Anterior cingulate cortex (tissue), 58 donors: Measurements from ENCODE around the gene ABCB10.
A peak's percentile ranks its signal among the peaks of the same experiment; 100 is the strongest.
"Not testable (repeated sequence)": the region's sequence is repeated elsewhere in the genome, so short reads cannot be mapped to it uniquely, and the experiment has no call there.

Source experiments
- DNase-seq, 58 donors: peaks; one replicate each; lab custom pipeline; 2025; lab: John Stamatoyannopoulos, UW

The ABCB10 gene

DNA sequence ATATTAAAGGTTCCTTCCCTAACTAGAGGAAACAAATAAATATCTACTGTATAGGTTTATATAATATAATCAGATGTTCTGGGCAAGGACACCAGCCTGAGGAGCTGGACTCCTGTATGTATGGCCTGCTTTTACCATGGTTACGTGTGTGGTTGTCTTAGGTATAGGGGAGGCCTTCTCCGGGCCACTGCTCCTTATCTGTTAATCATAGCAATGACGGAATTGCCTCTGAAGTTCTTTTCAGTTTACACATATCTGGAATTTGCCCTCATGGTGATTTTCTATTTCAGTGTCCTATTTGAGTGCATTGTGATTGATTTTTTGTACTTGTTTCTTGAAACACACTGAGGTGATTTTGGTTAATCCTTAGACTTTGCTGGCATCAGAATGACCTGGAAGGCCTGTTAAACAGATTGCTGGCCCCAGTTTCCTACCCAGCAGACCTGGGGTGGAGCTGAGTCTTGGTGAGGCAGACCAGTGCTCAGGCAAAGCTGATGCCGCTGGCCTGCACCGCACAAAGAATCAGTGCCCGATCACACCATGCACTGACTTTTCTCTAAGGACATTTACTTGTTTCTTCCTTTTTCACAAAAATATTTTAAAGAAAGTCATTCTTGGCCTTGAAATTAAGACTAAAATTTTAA, 18.5 kb downstream of the ABCB10 start:
- no peak for DNase-seq

DNA sequence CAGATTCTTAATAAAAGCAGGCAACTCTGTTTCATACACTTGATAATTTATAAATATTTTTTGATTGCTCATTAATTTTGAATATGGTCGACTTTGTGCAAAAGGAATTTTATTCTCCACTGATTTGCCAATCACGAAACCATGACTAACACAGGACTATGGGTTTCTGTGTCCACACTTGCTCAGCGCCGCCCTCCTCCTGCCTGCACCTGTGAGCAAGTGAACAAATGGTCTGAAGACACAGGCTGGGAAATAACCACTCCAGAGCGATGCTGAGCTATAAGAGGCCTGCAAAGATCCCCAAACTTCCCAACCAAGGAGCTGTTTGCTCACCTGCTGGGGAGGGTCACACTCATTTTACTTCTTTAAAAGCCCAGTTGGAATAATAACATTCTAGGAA, 19.6 kb downstream of the ABCB10 start:
- DNase-seq = no peak

DNA sequence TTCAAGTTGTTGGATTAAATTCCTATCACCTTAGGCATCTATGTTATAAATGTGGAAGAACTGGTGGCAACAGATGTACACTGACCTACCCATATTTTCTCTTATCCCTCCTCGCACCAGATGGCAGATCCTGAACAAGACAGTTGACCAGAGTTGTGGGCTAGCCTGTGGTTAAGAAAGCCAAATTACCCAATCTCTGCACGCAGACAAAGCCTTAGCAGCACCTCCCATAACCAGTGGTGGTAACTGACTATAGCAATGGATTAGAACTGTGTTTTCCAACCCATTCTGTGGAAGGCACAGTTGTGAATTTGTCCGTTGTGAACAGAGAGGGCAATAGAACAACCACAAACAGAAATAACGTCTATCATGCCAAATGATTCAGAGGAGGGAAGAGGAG, 20.6 kb downstream of the ABCB10 start:
- no peak for DNase-seq

DNA sequence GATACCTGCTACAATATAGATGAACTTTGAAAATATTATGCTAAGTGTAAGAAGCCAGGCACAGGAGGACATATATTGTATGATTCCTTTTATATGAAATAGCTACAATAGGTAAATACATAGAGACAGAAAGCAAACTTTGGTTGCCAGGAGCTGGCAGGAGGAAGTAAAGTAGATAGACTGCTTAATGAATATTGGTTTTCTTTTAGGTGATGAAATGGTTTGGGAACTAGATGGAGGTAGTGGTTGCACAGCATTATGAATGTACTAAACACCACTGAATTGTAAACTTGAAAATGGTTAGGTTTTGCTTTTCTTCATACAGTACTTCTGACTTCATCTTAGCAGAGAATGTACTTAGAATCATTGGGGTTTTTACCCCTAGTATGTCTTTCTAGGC, 21.5 kb downstream of the ABCB10 start:
- DNase-seq = no peak

DNA sequence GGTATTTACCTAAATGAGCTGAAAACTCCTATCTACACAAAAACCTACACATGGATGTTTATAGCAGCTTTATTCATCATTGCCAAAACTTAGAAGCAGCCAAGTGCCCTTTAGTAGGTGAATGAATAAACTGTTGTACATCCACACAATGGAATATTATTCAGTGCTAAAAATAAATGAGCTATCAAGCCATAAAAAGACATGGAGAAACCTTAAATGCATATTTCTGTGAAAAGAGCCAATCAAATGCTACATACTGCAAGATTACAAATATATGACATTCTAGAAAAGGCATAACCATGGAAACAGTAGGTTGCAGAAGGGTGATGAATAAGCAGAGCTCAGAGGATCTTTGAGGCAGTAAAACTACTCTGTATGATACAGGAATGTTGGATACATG, 23.3 kb downstream of the ABCB10 start:
- peak in 1 of 58 donors; percentile 6 for DNase-seq

DNA sequence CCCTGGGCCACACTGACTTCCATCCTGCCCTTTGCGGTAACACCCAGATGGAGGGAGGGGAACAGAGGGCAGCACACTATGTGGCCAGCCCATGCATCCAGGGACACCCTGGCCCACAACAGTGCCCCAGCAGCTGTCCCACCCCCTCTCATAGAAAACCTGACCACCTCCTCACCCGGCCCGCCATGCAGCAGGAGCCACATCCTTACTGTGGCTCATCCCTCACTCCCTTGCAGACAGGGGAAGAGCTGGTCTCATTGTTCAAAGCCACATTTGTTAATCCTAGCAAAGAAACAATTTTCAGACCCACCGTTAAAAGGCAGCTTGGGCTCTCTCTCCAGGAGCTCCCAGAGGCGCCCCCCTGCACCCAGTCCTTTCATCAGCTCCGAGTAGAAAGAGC, 27.2 kb downstream of the ABCB10 start:
- DNase-seq = no peak

DNA sequence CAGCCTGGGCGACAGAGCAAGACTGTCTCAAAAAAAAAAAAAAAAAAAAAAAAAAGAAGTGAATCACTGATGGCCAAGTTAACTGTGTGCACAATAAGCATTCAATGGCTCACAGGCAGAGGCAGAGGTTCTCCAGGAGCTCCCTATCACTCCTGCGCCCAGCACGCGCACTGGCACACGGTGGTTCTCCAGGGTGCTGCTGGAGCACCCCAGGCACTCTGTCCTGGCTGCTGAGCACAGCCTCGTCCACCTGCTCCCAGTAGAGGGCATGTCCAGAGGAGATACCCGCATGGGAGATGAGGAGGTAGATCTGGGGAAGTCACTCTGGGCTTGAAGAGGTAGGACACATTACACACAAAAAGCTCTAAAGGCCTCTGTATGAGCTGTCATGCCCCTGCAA, 28.9 kb downstream of the ABCB10 start:
- no peak for DNase-seq

DNA sequence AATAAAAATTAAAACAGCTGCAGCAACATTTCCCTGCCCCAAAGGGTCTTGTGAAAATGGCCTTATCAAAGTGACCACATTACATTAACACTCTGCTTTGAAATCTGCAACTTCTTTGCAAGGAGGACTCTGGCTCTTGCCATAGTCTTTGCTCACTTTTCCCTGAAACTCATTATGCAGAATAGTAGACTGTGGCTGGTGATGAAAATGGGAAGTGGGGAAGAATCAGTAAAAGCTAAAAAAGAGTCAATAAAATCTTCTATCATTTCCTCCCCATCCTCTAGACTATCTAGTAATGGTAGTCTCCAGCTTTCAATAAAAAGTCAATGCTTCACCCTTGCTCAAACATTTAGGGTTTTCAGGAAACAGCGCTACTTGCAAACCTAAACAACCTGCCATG, 31.8 kb downstream of the ABCB10 start:
- no peak for DNase-seq

GRCh38 chr1:229523052-229523451, 35.5 kb downstream of the ABCB10 start:
- DNase-seq = no peak

- peak in 51 of 58 donors; percentile 1 to 82 (median 34) for DNase-seq
Observed at GRCh38 chr1:229514578-229515275, 43.8 kb downstream of the ABCB10 start.

- DNase-seq = not testable (repeated sequence)
Observed at GRCh38 chr1:229511625-229512024, 46.9 kb downstream of the ABCB10 start.

DNA sequence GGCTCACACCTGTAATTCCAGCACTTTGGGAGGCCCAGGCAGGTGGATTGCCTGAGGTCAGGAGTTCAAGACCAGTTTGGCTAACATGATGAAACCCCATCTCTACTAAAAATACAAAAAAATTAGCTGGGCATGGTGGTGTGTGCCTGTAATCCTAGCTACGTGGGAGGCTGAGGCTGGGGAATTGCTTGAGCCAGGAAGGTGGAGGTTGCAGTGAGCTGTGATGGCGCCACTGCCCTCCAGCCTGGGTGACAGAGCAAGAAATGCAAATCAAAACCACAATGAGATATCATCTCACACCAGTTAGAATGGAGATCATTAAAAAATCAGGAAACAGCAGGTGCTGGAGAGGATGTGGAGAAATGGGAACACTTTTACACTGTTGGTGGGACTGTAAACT, 47.3 kb downstream of the ABCB10 start:
- DNase-seq = not testable (repeated sequence)

DNA sequence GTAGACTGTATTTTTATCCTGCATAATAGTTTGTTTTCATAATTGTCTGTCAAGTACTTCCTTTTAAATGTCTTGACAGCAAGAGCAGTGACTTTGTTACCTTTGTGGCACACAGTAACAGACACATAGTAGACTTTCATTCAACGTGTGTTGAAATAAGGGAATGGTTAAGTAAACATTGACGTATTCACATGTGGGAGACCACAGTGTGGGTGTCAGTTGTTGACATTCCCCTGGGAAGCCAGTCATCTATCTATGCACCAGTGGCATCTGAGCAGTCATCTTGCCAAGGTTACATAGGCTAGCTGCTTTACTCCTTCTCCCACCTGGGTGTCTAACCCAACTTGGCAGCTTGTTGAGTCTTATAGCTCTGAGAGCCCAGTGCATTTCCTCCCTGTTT, 48.9 kb downstream of the ABCB10 start:
- DNase-seq = no peak

GRCh38 chr1:229508823-229509337, 49.6 kb downstream of the ABCB10 start:
- peak in 1 of 58 donors; percentile 25 for DNase-seq

DNA sequence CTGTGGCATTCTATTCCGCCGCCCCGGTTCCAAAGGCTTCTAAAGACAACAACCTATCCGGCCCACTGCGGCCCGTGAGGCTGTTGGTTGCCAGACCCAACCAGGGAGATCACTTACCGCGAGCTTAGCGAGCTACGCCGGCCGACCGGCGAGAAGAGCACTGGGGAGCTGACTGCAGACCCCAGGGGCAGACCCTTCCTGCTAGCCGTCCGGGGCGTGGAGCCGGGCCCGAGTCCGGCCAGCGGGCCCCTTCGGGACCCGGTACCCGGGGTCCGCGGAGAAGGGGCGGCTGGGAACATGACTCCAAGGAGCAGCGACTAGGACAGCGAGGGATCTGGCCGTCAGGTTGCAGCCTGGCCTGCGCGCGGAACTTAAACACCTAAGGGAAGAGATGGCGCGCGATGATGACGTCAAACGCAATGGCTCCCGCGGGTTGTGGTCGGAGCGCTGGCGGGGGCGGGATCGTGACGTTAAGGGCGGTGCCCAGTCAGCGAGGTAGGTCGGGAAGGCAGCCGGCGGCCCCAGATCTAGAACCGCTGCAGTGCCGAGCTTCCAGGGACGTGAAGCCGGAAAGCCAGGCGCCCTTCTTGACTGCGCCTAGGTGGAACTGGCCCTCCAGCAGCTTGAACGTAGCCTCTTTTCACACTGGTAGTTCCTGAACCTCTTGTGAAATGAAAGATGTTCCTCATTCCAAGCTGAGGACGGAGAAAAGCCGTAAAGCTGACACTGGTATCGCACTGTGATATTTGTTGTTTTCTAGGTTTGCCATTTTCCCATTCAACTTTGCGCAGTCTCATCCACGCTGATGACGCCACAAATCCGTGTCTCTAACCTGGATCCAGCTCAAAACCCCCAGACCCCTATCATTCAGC, 50.3 kb downstream of the ABCB10 start, which contains the start of gene NUP133:
Gene NUP133, minus strand, starts transcription at position 391 of the 872 bp plus-strand sequence. Its CDS starts 92 bp downstream, at position 299.
- peak; percentile 81 to 99 (median 94) for DNase-seq

GRCh38 chr1:229507502-229507901, 51.0 kb downstream of the ABCB10 start:
- DNase-seq = no peak

DNA sequence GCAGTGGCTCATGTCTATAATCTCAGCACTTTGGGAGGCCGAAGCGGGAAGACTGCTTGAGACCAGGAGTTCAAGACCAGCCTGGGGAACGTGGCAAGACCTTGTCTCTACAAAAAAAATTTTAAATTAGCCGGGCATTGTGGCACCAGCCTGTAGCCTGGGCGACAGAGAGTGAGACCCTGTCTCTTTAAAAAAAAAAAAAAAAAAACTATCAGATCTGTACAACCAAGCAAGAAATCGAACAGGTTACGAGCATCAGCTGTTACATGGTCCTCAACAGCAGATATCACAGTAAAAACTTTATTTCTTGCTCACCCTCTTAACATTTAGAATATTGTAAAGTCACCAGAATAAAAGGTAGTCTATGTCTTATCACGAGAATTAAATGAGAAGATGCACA, 51.9 kb downstream of the ABCB10 start:
- DNase-seq = no peak

GRCh38 chr1:229495782-229496181, 62.7 kb downstream of the ABCB10 start:
- no peak for DNase-seq

DNA sequence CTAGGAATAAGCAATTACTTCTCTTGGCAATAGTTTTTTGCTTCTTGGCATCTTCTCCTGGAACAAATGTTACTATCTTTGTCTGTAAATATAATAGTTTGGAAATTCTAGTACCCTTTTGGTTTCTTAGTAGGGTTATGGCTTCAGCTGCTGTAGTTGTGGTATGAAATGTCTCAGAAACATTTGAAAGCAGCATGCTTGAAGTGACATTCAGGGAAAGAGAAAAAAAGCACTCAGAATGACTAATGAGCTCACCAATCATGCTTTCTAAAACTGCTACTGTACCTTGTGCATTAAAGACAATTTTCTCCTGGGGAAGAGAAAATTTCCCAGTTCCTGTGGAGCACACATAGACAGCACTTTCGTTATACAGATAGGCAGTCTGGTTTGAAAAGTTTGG, 71.3 kb downstream of the ABCB10 start:
- no peak for DNase-seq

DNA sequence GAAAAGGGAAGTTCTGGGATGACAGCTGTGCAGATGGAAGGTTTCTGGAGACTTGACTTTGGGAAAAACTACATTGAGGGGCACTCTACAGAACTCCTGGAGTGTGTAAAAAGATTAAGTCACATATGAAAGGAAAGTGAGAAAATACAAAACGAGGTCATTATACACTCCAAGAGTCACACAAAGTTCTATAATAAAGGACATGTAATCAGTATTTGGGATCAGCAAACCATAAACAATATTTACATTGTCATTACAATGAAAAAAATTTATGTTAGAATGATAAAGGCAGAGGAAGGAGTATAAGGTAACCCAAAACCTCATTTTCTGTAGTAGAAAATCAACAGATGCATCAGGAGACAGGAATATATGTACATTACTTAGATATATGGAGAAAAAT, 73.2 kb downstream of the ABCB10 start:
- no peak for DNase-seq

- no peak for DNase-seq
Observed at GRCh38 chr1:229482511-229482910, 76.0 kb downstream of the ABCB10 start.
